ENCODE data around the gene PAPPA.

DNA sequence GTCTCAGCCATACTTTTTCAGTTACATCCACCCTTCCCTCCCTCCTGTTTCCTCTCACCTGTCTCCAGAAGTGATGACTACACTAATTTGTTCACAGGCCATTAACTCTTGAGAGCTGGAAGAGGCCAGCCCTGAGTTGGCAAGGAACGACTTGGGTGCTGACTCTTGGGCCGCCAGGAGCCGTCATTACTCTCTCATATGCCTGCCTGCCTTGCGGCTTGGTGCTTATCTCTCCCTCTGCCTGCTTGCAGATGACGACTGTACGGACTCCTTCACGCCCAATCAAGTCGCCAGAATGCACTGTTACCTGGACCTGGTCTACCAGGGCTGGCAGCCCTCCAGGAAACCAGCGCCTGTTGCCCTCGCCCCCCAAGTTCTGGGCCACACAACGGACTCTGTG, 66.1 kb downstream of the PAPPA start:
- TF ChIP-seq POLR2A (IDR thresholded peaks at IDR 0.05; ENCODE audit: low read depth, low read length): no peak
- TF ChIP-seq TAF1 (IDR thresholded peaks at IDR 0.05; ENCODE audit: low read depth, low read length): no peak
- TF ChIP-seq POLR2AphosphoS5 (IDR thresholded peaks at IDR 0.05; ENCODE audit: low read depth, low read length): no peak
- no peak for TF ChIP-seq SPI1 (IDR thresholded peaks at IDR 0.05; ENCODE audit: low read depth, low read length)
- TF ChIP-seq POU2F2 (IDR thresholded peaks at IDR 0.05; ENCODE audit: low read depth, low read length): no peak
